Activated CD4-positive, alpha-beta T cell treated with anti-CD3 and anti-CD28 coated beads, Interleukin-10, Interleukin-2, amounts not matched to agents 100 ng/mL and 50 ng/mL, durations not matched to agents 16 hours and 8 hours (primary cell): ENCODE measurements around the gene ASMTL.

Source experiments
- DNase-seq: peaks from one replicate; pipeline ENCODE4 v3.0.0-alpha.2; 2020

Gene ASMTL

DNA sequence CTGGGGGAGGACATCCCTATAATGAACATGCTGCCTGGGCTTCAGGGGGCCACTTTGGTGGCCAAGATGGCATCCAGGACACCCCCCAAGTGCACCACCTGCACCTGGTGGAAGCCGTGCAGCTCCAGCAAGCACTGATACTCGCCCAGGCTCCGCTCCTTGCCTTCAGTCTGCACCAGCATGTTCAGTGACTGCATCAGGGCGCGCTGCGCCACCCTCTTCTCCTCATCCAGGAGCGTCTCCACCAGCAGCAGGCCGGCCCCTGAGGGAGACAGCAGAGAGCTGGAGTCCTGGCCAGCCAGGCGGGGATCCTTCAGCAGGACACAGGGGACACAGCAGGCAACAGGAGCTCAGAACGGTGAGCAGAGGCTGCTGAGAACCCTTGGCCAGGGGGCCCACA, 49.5 kb downstream of the ASMTL start:
- no peak for DNase-seq

DNA sequence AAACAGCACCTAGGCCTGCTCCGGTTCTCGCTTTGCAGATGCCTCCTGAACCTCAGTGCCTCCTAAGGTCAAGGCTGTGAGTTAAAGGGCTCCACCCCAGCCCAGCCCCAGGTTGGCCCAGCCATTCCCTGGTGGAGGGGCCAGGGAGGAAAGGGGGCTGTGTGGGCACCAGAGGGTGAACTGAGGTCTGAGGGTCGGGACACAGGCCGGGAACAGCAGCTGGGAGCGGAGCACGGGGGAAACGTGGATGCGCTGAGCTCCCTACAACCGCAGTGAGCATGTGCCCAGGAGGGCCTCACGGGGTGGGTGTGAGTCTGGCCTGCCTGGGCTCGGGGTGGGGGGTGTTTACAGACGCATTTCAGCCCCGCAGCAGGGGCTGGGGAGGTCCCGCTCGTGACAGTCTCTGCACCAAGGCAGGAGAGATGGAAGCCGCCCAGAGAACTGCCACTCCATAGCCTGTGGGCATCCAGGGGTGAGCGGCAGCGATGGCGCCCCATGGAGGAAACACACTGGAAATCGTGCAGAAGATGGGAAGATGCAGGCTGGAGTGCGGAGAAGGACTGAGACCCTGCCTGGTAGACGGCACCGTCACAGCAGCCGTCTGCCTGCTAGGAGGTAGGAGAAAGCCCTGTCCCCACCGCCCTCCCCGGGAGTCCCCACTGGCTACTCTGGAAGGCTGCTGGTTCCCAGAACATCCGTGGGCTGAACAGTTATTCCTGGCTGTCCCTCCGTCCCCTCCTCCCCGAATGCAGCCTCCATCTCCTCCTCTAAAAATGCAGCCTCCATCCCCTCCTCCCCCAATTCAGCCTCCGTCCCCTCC, 50.9 kb downstream of the ASMTL start:
- DNase-seq, result no peak

DNA sequence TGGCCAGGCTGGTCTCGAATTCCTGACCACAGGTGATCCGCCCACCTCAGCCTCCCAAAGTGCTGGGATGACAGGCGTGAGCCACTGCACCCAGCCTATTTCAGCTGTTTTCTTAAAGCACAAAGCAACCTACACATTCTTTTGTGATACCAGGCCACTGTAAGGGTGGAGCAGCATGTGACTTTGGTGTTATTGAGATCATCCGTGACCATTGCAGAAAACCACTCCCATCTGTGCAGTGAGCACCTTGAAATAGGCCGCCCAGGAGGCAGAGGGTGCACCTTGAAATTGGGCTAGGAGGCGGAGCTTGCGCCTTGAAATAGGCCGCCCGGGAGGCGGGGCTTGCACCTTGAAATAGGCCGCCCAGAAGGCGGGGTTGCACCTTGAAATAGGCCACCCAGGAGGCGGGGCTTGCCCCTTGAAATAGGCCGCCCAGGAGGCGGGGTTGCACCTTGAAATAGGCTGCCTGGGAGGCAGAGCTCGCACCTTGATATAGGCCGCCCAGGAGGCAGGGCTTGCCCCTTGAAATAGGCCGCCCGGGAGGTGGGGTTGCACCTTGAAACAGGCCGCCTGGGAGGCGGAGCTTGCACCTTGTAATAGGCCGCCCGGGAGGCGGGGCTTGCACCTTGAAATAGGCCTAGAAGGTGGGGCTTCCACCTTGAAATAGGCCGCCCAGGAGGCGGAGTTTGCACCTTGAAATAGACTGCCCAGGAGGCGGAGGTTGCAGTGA, 51.8 kb downstream of the ASMTL start:
- DNase-seq, result no peak

DNA sequence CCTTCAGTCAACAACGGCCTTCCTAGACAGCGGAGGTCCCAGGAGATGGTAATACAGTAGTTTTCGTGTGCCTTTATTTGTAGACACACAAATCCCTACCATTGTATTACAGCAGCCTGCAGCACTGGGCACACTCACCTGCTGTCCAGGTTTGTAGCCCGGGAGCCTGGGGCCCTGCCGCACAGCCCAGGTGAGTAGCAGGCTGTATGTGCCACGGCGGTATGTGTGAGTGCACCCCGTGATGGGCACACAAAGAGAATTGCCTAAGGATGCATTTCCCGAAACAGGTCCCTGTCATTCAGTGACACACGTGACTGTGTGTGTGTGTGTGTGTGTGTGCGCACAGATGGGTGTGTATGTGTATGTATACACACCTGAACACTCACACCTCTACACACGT, 52.7 kb downstream of the ASMTL start:
- DNase-seq, result no peak

DNA sequence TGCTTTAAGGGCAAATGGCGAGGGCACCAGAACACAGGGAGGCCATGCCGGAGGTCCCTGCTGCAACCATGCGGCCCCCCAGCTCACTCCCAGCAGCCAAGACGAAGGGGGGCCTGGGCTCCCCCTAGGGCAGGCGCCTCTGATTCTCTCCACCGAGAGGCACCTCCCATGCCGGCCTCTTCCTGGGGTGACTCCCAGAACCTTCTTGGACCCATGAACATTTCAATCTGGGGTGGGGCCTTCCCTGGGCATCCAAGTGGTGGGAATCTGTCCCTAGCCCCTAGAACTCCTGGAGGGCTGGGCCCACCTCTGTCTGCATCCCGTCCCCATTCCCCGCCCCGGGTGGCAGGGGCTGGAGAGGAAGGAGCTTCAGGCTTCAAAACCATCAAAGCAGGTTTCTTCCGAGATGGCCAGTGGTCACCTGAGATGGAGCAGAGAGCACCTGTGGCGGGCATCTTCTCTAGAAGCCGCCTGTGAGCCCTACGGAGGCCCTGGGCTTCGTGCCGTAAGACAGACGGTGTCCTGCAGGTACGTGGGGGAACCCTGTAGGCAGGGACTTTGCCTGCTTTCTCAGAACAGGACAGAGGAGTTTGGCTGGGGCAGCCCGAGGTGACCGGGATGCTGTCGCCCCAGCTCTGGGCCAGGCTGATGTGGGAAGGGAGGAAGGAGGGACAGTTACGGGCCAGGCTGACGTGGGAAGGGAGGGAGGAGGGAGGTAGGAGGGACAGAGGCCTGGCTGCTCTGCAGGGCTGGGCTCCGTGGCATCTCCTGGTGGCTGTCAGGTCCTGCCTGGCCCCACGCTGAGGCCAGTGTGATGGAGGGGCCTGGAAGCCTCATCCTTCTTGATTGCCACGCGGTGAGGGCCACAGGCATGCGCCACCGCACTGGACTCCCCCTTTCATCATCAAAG, 54.0 kb downstream of the ASMTL start:
- DNase-seq, result no peak

DNA sequence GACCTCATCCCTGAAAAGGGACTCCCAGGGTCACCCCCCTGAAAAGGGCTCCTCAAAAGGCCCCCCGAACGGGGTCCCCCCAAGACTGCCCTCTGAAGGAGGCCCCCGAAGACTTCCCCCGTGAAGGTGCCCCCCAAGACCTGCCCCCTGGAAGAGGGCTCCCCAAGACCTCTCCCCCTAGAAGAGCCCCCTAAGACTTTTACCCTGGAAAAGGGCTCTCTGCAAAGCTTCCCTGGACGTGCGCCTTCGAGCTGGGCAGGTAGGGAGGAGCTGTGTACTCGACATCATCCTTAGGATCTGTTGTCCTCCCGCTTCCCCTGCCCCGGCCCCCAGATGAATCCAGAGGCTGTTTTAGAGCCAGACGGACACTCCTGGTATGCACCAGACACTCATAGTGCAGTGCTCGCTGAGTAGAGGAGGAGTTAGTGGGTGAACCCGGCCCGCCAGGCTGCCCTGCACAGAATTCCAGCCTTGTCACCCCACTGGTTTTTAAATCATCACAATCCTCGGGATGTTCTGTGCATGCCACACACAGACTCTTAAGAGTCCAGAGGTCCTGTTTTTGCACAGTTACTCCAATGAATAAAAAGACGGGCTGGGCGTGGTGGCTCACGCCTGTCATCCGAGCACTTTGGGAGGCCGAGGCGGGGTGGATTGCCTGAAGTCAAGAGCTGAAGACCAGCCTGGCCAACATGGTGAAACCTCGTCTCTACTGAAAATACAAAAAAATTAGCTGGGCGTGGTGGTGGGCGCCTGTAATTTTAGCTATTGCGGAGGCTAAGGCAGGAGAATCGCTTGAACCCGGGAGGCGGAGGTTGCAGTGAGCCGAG, 55.1 kb downstream of the ASMTL start:
- DNase-seq, result no peak

DNA sequence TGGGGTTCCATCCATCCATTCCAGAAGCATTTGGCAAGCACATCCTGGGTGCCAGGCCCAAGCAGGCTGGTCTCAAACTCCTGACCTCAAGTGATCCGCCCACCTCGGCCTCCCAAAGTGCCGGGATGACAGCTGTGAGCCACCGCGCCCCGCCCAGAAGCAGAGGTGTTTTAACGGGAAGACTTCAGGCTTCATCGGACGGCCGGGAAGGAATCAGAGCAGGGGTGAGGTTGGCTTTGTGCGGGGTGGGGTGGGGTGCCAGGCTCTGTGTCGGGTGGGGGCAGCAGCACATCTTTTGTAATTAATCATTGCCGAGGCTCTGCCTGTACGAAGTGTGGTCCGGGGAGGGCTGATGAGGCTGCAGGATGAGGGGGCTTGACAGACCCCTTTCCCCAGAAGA, 55.7 kb downstream of the ASMTL start:
- no peak for DNase-seq

DNA sequence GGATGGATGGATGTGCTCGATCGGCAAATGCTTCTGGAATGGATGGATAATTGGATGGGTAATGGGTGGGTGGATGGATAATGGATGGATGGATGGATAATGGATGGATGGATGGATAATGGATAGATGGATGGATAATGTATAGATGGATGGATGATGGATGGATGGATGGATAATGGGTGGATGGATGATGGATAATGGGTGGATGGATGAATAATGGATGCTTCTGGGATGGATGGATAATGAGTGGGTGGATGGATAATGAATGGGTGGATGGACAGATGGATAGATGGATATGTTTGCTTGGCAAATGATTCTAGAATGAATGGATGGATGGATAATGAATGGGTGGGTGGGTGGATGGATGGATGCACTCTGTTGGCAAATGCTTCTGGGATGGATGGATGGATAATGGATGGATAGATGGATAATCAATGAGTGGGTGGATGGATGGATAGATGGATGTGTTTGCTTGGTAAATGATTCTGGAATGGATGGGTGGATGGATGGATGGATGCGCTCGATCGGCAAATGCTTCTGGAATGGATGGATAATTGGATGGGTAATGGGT, 57.0 kb downstream of the ASMTL start:
- no peak for DNase-seq

DNA sequence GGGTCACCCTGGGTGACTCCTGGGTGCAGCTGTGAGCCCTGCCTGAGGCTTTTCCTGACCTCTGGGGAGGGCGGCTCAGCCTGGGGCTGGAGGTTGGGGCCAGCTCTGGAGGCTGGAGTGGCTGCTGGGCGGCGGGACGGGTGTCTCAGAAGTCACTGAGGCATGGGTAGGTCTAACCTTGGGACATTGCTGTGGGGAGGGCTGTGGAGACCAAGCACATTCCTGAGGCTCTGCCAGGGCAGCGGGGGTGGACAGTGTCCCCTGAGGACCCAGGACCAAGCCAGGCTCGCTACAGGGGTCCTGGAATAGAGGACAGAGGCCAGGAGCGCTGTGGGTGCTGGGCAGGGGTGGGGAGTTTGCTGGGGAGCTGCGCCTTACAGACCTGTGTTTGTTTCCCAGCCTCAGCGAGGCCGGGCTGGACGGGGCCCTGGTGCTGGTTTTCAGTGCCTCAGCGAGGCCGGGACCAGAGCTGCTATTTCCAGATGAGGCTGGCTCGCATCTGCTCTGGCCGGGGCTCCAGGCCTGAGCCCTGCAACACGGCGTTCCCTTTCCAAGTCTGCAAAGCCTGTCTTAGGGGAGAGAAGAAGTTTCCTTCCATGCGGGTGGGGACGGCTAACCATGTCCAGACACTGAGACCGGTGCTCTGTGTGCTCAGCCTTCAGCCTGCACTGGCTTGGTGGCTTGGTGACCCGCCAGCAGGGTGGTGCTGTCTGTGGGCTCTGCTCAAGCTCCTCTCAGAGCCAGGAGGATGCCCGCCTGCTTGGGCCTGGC, 57.8 kb downstream of the ASMTL start:
- no peak for DNase-seq

DNA sequence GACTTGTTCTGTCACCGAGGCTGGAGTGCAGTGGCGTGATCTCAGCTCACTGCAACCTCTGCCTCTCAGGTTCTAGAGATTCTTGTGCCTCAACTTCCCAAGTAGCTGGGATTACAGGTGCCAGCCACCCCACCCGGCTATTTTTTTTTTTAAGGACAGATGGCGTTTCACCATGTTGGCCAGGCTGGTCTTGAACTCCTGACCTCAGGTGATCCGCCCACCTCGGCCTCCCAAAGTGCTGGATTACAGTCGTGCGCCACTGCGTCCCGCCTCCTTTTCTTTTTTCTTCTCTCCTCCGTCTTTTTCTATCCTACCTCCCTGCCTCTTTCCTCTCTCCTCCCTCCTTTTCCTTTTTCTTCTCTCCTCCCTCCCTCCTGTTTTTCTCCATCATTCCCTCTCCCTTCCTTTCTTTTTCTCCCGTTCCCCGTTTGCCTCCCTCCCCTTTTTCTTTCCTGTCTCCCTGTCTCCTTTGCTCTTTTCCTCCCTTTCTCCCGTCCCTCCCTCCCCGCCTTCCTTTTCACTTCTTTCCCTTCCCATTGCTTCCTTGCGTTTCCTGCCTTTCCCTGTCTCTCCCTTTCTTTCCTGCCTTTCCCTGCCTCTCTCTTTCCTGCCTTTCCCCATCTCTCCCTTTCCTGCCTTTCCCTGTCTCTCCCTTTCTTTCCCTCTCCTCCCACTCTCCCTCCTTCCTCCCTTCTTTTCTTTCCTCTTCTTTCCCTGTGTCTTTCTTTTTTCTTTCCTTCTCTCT, 58.7 kb downstream of the ASMTL start:
- no peak for DNase-seq

DNA sequence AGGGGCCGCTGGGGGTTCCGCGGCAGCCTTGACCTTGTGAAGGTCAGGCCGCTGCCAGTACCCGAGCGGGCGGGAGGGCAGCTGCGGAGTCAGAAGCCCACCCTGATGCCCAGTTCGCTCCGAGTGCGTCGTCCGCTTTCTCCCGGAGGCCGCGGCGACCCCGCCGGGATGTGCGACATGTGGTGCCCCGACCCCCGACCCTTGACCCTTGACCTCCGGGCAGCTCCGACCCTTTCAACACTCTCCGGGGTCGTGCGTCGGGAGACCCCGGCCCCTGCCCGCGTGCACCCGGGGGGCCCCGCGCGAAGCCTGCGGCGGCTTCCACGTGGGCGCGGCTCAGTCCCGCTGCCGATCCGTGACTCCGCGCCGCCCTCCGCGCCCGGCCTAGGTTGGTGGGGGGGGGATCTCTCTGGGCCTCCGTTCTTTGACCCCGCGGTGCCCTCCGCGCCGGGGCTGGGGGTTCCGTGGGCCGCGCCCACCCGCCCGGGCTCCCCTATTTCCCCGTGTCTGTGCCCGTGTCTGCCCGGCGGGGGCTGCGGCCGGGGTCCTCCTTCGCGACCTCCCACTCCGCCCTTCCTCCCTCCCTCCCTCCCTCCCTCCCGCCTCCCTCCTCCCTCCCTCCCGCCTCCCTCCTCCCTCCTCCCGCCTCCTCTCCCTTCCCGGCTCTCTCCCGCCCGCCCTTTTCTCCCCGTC, 60.2 kb downstream of the ASMTL start:
- DNase-seq, result peak; percentile 53

DNA sequence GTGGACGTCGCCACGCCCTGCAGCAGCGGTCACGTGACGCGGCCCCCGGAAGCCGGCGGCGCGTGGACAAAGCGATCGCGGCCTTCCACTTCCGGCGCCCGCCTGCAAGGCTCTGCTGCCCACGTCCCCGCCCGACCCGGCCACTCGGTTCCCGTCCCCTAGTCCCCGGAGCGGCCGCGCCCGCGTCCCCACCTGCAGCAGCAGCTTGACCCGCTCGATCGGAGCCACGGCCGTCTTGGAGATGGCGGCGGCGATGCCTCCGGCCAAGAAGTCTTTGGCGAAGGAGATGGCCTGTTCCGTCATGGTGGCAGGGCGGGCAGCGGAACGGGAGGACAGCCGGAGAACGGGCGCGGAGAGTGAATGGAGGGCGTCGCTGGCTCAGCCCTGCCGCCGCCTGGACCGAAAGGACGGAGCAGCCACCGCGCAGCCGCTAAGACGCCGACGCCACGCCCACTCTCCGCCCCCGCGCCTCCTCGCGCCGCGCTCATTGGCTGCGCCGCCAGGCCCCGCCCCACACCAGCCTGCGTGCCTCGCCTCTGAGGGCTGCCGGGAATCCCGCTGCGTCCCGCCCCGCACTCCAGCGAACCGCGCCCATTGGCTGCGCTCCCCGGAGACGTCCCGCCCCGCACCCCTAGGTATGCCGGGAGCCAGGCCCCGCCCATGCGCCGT, 60.9 kb downstream of the ASMTL start, which contains the start of gene SLC25A6:
SLC25A6 (minus strand) TSS at position 407 of the 669 bp plus-strand sequence; CDS start at position 303, 104 bp downstream.
- peak; percentile 100 for DNase-seq

DNA sequence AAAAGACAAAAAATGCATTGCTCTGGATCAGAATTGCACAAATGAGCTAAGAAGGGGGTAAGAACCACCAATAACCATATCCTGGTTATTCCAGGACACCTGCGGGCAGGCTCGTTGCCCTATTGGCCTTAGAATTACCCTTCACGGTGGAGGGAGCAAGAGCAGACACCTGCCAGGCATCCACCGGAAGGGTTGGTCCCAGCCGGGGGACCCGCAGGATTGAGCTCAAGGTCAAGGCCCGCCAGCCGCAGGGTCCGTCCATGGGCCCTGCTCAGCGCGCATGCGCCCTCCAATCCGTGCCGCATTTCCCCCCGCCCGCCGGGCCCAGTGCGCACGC, 61.4 kb downstream of the ASMTL start:
- DNase-seq, result peak; percentile 96

DNA sequence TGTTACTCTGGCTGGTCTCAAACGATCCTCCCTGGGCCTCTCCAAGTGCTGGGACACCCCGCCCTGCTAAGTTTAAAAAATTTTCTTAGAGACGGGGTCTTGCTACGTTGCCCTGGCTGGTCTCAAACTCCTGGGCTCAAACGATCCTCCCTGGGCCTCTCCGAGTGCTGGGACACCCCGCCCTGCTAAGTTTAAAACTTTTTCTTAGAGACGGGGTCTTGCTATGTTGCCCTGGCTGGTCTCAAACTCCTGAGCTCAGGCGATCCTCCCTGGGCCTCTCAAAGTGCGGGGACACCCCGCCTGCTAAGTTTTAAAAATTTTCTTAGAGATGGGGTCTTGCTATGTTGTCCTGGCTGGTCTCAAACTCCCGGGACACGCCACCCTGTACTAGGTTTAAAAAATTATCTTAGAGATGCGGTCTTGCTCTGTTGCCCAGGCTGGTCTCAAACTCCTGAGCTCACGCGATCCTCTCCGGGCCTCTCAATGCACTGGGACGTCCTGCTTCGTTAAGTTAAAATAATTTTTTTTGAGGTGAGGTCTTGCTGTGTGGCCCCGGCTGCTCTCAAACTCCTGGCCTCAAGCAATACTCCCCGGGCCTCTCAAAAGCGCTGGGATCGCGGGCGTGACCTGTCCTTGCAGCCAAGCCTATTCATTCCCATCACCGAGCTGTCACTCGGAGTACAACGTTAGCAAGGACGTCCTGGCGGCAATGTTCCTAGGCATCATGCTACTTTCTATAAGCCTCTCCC, 61.9 kb downstream of the ASMTL start:
- no peak for DNase-seq

DNA sequence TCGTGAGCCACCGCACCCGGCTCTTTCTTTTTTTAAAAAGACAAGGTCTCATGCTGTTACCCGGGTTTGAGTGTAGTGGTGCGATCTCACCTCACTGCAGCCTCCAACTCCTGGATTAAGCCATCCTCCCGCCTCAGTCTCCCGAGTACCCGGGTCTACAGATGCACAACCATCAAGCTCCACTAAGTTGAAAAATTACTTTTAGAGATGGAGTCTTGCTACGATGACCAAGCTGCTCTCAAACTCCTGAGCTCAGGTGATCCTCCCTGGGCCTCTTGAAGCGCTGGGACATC, 62.8 kb downstream of the ASMTL start:
- no peak for DNase-seq

DNA sequence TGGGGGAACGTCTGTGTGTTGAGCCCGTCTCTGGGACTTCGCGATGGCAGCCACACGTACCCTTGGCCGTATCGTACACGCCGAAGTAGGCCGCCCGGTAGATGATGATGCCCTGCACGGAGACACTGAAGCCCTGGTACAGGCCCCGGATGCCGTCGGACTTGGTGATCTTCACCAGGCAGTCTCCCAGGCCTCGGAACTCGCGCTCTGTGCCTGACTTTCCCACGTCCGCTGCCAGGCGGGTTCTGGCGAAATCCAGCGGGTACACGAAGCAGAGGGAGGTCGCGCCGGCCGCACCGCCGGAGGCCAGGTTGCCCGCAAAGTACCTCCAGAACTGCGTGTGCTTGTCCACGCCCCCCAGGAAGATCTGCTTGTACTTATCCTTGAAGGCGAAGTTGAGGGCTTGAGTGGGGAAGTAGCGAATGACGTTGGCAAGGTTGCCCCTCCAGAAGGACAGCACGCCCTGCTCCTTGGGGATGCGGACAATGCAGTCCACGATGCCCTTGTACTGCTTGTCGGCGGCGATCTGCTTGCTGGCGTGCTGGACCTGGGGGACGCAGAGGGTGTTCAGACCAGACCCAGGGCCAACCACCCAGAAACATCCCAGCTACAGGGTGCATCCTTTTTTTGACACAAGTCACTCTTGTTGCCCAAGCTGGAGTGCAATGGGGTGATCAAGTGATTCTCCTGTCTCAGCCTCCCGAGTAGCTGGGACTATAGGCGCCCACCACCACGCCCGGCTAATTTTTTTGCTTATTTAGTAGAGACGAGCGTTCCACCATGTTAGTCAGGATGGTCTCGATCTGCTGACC, 63.3 kb downstream of the ASMTL start:
- DNase-seq, result no peak

DNA sequence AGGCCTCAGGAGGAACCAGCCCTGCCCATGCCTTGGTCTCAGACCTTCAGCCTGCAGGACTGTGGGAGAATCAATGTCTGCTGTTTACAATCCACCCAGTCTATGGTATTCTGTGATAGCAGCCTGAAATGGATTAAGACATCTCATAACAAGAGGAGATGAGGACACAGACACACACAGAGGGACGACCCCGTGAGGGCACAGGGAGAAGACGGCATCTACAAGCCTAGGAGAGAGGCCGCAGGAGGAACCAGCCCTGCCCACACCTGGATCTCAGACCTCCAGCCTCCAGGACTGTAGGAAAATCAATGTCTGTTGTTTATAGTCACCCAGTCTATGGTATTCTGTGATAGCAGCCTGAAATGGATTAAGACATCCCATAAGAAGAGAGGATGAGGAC, 64.1 kb downstream of the ASMTL start:
- DNase-seq, result no peak
